HG02884 (cell line): ENCODE results near the gene SLIT3.

ENCODE experiments used
- ATAC-seq: cut with Tn5 transposase; IDR thresholded peaks from one replicate; pipeline ENCODE4 v1.9.1; 2021; ENCODE audit warnings: mild to moderate bottlenecking, moderate library complexity; ENCODE audit not compliant: unreplicated experiment

Gene SLIT3

DNA sequence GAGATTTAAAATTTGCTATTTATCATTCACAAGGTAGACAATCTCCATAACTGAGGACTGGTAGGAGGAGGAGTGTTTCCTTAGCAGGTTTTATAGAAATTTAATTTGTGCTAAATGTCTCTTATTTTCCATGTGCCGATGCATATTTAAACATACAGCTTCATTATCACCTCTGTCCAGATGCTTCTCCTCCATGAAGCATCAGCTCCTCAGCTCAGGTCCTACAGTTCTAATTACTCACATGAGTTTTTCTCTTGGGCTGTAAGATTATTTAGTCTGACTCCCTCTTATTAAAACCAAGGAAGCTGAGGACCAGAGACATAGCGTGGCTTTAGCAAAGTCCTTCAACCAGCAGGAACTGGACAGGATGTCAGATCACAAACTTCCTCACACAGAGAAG lies 421.6 kb downstream of the SLIT3 start:
- ATAC-seq: no peak

DNA sequence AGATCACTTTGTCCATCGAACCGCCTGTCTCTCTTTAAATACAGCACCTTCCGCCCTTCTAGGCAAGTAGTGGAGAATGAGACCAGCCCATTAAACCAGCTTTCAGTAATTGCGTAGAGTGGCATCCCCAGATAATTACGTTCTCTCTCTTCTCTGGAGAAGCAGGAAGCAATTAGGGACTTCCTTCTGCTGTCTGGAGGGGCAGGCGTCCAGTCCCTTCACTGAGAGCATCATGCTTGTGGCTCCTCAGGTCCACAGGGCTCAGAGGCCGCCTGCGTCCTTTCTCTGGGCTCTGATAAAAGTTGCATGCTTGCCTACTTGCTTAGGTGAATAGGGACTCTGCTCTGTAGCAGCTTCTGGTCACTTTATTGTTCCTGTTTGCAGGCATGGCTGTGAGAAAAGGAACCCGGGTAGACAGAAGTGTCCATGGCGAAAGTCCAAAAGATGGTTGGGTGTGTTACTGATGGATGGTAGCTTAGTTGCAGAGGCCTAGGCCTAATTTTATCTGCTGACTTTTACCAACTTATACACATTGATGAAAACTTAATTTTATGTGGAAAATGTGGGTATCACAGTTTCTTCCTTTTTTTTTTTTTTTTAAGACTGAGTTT lies 422.7 kb downstream of the SLIT3 start:
- no peak for ATAC-seq

DNA sequence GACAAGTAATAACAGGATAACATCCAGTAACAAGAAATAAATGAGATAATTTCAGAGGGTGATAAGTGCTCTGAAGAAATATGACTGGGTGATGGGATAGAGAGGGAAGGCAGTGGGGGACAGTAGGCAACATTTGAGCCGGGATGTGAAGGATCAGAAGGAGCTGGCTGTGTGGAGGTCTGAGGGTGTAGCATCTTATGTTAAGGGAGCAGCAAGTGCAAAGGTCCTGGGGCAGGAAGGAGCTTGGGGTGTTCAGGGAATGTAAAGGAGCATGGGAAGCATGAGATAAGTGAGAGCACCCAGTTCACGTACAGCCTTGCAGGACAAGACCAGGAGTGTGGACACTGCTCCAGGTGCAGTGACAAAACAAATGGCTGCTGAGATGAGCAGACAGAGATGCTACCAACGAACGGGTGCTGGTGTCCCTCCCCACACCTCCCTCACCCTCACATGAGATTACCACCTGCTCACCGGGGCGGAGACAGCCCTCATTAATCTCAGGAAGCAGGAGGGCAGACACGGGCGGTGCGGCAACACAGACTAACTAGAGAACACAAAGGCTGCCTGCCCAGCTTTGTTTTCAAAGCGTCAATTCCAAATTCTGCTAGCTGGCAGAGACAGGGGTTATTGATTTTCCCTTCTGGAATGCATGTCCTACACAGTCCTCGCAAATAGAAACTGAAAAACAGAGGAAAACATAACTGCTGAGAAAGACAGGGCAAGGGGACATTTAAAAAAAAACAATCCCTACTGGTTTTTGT lies 423.6 kb downstream of the SLIT3 start:
- ATAC-seq: no peak

- no peak for ATAC-seq
Measured at GRCh38 chr5:168876419-168876818, 424.5 kb downstream of the SLIT3 start.

- no peak for ATAC-seq
Measured at GRCh38 chr5:168875832-168876231, 425.1 kb downstream of the SLIT3 start.

DNA sequence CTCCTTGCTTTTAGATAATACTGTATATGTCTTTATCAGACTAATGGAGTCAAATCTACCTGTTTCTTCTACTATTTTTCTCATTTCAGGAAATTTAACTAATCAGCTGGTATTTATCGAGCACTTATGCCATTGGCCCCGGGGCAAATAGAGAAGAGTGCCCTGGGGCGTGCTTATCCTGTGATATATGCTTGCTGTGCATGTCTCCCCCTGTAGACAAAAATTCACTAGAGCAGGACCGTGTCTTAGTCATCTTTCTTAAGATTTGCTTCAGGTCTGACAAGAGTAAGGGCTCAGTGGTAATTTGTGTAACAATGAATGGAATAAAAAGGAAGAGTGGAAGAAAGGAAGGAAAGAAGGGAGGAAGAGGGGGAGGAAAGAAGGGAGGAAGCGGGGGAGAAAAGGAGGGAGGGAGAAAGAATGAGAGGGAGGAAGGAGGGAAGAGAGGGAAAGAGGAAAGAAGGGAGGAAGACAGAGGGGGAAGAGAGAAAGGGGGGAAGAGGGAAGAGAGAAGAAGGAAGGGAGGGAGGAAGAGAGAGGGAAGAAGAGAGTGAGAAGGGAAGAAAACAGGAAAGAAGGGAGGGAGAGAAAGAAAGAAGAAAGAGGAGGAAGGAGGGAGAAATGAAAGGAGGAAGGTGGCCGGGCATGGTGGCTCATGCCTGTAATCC lies 426.1 kb downstream of the SLIT3 start:
- no peak for ATAC-seq

DNA sequence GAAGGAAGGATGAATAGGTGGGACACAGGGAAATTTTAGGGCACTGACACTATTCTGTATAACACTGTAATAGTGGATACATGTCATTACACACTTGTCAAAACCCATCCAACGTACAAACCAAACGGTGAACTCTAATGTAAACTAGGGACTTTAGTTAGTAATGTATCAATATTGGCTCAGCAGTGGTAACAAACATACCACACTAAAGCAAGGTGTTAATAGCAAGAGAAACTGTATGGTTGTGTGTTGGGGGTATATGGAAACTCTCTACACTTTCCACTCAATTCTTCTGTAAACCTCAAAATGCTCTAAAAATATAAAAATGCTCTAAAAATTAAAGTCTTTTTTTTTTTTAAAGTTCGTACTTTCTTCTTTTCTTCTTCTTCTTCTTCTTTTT lies 428.7 kb downstream of the SLIT3 start:
- ATAC-seq: no peak

- no peak for ATAC-seq
Measured at GRCh38 chr5:168870910-168871309, 430.0 kb downstream of the SLIT3 start.

DNA sequence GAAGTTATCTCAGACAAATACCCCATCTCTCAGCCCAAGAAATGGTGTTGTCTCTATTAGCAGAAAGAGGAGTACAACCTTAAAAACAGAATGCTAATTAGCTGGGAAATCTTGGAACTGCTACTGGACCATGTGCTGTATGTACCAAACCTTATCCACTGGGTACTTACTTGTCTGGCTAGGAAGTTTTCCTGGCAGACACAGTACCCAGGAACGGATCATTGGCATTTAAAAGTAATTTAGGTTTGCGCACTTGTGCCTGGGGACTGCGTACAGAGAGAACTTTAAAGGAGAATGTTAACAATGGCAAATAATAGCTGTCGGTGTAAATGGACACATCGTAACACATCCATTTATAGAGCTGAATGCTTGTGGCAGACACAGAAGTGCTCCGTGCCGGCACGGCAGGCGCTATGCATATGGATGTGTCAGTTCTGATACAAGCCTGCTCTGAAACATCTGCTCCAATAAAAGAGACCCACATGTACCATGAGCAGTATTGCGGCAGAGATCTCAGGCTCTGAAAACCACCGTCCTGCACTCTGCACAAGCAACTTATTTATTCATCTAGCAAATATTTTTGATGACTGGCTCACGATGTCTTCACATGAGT lies 431.2 kb downstream of the SLIT3 start:
- no peak for ATAC-seq

GRCh38 chr5:168867241-168867640 lies 433.7 kb downstream of the SLIT3 start:
- no peak for ATAC-seq

GRCh38 chr5:168865968-168866367 lies 435.0 kb downstream of the SLIT3 start:
- ATAC-seq: no peak

GRCh38 chr5:168863021-168863420 lies 437.9 kb downstream of the SLIT3 start:
- ATAC-seq: no peak

- ATAC-seq: no peak
Measured at GRCh38 chr5:168860503-168860902, 440.4 kb downstream of the SLIT3 start.

GRCh38 chr5:168860081-168860480 lies 440.9 kb downstream of the SLIT3 start:
- ATAC-seq: no peak

GRCh38 chr5:168859471-168859870 lies 441.5 kb downstream of the SLIT3 start:
- no peak for ATAC-seq

DNA sequence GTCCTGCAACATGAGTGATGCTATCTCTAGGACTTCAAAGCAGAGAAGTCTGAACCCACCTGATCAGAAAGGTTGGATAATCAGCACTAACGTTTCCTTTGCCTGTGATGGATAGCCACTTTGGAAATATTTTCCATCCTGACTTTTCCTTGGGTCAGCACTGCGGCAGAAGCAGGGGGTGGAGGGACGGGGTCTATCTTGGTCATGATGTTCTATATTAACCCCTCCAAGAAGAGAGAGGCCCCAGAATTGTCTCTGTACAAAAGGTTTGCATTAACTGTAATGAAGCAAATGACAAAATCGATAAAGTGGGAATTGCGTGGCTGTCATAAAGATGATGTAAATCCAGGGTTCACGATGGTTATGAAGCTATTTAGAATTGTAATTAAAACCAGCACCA lies 441.9 kb downstream of the SLIT3 start:
- no peak for ATAC-seq

DNA sequence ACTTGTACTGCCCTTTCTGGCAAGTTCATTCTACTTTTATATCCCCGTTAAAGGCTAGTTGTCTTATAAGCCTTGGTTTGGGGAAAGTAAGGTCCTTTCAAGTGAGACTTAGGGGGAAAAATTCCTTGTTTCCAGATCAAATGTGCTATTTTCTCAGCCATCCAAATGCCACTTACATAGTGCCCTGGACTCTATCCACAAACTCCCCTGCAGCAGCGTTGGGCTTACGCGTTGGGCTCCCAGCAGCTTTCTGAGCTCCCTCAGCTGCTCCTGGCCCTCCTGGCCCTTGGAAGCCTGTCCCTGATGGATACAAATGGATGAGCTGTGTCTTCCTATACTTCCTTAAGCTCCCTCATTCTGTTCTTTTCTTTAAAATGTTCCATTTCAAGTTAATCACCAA lies 442.6 kb downstream of the SLIT3 start:
- no peak for ATAC-seq

DNA sequence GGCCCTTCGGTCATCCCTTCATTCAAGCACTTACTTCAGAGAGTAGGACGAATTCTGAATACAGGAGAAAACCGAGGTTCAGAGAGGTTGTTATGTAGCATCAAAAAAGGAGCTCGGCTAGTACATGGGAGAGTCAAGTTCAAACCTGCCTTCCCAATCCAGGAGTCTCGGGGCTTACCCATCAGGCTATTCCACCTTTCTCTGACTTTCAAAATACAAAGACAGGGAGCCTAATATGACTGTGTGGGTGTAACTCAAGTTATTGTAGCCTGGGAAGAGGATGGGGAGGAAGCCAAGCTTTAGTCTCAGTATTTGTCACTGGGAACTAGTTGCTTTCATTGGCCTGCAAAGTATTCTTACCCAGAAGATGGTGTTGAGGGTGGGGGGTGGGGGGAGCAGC lies 447.0 kb downstream of the SLIT3 start:
- no peak for ATAC-seq

DNA sequence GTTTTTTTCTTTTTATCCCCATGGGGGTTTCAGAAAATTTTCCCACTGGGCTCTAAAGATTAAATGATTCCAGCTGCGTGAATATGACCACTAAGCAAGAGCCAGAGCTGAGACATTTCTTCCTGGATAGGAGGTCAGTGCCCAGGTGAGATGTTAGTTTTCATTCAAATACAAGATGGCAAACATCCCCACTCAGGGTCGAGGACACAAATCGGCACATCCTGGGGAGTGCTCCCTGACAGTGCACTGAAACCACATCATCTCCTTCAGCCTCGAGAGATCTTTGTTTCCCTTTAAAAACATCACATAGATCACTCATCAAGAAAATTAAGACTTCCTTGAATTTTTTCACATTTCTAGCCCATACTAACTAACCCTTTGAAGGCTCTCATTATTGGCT lies 448.6 kb downstream of the SLIT3 start:
- peak; percentile 14 for ATAC-seq

DNA sequence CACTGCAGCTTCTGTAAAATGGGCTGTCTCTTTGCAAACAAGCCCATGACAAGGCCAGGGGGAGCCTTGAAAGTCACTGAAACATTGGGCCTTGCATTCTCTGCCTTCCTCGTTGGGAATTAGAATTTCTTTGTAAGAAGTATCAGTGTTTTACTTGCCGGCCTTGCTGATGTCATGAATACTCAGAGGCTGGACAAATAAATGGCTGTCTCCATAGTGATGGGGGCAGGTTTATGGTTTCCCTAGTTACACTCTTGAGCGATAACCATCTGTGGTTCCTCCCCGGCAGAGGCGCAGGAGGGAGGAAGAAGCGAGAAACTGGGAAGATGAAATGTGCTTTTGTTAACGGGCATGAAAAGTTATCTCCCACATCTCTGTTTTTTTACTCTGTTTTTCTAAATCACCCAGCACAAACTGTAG lies 449.0 kb downstream of the SLIT3 start:
- peak; percentile 89 for ATAC-seq

- ATAC-seq: no peak
Measured at GRCh38 chr5:168850683-168851082, 450.3 kb downstream of the SLIT3 start.

GRCh38 chr5:168848569-168848968 lies 452.4 kb downstream of the SLIT3 start:
- ATAC-seq: no peak
